Ureter (tissue), 1 donor: ENCODE data around the gene CDC73. TPM values are rescaled to one million over a fixed set of nuclear protein-coding genes. Genes with fewer than 3 reads are reported as not detected.
"Not testable (repeated sequence)": the region's sequence is repeated elsewhere in the genome, so short reads cannot be mapped to it uniquely, and the experiment has no call there.

Source experiments
- DNase-seq: peaks from one replicate; pipeline ENCODE4 v3.0.0-alpha.2; 2020; ENCODE audit warnings: low spot score
- total RNA-seq: library from RNA; stranded (reverse); gene quantifications from one replicate; pipeline ENCODE4 v1.2.4, GENCODE V29; 2023
- donor health status: DM: yes; HTN: yes; CAD: no.

CDC73 gene
- total RNA-seq, 1 donor from 2014 or later, result 62.1 TPM

- DNase-seq, result no peak
These were observed 7.9 kb upstream of the CDC73 start for GRCh38 chr1:193113992-193114332.

GRCh38 chr1:193114485-193115095 lies 7.2 kb upstream of the CDC73 start:
- DNase-seq, result no peak

- DNase-seq, result no peak
These were observed 6.1 kb upstream of the CDC73 start for GRCh38 chr1:193115629-193116227.

GRCh38 chr1:193117167-193117566 lies 4.7 kb upstream of the CDC73 start:
- DNase-seq, result not testable (repeated sequence)

GRCh38 chr1:193118194-193118593 lies 3.6 kb upstream of the CDC73 start:
- DNase-seq, result no peak

- DNase-seq, result no peak
These were observed 2.8 kb upstream of the CDC73 start for GRCh38 chr1:193118803-193119730.

GRCh38 chr1:193120604-193121166 lies 1.1 kb upstream of the CDC73 start:
- no peak for DNase-seq

- DNase-seq, result no peak
These were observed 1.9 kb downstream of the CDC73 start for GRCh38 chr1:193123751-193124150.

GRCh38 chr1:193125369-193125768 lies 3.5 kb downstream of the CDC73 start:
- DNase-seq, result no peak

- DNase-seq, result no peak
These were observed 9.5 kb downstream of the CDC73 start for GRCh38 chr1:193131266-193131860.

GRCh38 chr1:193140254-193140653 lies 18.4 kb downstream of the CDC73 start:
- DNase-seq, result no peak

GRCh38 chr1:193141804-193142203 lies 20.0 kb downstream of the CDC73 start:
- DNase-seq, result no peak

- DNase-seq, result no peak
These were observed 20.6 kb downstream of the CDC73 start for GRCh38 chr1:193142409-193142808.

- DNase-seq, result no peak
These were observed 21.5 kb downstream of the CDC73 start for GRCh38 chr1:193143285-193143684.

GRCh38 chr1:193144361-193144938 lies 22.6 kb downstream of the CDC73 start:
- DNase-seq, result no peak

- DNase-seq, result no peak
These were observed 23.2 kb downstream of the CDC73 start for GRCh38 chr1:193144999-193145398.

- DNase-seq, result no peak
These were observed 34.4 kb downstream of the CDC73 start for GRCh38 chr1:193156117-193156821.

- DNase-seq, result no peak
These were observed 35.0 kb downstream of the CDC73 start for GRCh38 chr1:193156822-193157142.

GRCh38 chr1:193157360-193157759 lies 35.5 kb downstream of the CDC73 start:
- DNase-seq, result no peak

GRCh38 chr1:193176113-193176512 lies 54.3 kb downstream of the CDC73 start:
- no peak for DNase-seq

- no peak for DNase-seq
These were observed 55.0 kb downstream of the CDC73 start for GRCh38 chr1:193176788-193177187.
